ENCODE measurements around the gene LSM6.

The LSM6 gene

DNA sequence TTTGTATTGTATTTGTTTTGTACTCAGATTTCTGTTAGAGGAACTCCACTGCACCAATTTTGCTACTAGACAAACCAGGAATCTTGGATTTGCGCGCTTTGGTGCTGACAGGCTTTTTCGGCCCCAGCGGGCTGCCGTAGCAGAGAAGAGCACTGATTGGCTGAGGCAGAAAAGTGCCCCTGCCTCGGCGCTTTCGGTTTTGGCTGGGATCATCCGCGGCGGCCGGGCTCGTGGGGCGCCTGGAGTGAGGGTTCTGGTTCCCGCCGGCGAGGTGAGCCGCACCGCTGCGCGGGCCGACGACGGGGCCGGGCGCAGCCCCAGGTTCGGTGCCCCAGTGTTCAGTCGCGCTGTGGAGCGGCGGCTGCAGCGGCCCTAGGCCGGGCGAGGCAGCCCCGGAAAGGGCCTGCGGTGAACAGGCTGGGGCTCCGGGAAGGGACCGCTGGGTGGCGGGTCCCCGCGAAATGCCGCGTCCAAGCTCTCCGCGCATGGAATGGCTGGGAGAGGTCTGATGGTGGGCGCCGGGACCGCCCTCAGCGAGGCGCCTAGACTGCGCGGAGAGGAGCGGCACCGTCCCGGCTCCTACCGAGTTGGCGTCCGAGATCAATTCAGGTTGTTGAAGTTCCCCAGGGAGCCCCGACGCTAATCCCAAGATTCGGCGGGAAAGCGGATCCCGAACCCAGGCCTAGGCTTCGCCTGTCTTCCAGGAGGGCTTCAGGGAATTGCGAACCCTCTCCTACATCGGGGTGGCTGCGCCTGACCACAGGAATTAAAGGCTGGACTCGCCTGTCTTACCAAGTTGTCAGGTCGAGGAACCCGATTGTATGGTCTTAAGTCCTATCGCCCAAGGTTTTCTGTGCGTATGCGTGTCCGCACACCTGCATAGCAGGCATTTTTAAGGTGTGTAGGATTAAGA, at the start of gene LSM6:
Gene LSM6 (plus strand): TSS at position 178 of the 913 bp plus-strand sequence. CDS start 7,204 bp downstream, outside the sequence.
- DNase-seq: peak; percentile 91

DNA sequence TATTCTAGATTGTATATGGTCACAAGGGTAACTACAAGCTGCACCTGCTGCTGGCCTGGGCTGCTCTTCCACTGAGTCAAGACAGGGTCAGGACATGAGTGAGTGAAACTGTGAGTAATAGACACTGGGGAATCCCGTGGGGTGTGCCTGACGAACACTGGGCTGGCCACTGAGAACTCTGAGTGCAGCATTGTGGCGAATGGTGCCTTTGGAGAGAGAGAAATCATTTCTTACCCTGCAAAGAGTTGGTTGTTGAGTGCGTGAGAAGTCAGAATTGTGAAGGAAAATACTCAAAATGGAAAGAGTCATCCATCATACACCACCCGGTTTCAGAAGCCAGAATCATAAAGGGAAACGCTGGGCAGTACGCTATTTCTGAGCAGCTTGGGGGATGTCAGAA, 43.1 kb upstream of the LSM6 start:
- DNase-seq: no peak

- no peak for DNase-seq
Observed at GRCh38 chr4:146134761-146135445, 40.6 kb upstream of the LSM6 start.

- no peak for DNase-seq
Observed at GRCh38 chr4:146135941-146136340, 39.6 kb upstream of the LSM6 start.

DNA sequence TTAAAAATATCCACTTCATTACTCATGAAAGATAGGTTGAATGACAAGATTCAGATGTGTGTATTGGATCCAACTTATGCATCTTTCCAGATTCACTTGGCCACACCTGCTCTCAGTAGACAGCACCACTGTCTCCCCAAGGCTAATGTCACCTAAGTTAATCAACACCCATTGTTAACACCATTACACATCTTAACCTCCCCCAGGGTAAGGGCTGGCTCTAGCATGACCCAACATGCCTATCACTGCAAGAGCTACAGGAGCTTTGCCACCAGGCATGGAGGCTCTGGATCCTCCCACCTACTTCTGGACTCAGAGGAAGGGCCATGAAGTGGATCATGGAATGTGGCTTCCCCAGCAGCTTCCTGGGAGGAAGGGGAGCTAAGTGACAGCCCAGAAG, 32.8 kb upstream of the LSM6 start:
- DNase-seq: no peak

DNA sequence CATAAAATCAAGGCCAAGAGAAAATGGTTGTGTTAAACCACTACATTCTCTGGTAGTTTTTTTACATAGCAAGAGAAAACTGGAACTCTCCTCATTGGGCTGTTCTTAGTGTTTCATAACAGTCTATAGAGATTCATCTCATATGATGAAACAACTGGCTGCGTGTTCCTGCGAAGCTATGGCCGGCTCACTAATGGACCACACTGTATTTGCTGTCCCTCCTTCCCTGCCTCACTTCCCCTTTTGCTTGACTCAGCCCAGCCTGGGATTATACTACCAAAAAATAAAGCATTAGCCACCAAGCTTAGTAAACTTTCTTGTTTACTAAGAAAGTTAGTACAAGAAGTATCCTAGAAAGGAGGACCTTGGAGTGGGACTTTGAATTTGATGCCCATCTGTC, 31.6 kb upstream of the LSM6 start:
- DNase-seq: no peak

DNA sequence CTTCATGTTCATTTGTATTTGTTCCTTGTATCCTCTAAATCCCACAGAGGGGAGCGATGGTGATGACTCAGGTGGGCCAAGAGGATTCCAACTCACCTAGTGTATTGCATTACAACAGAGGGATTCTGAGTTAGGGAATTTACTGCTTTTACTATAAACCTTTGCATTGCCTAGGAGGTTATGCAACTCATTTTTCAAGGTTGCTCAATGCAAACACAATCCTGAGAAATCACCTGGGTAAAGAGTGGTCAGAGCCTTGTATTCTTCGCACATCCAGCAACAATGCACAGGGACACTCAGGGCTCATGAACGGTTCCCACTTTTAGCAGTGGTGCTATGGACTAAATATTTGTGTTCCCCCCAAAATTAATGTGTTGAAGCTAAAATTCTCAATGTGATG, 28.6 kb upstream of the LSM6 start:
- no peak for DNase-seq

DNA sequence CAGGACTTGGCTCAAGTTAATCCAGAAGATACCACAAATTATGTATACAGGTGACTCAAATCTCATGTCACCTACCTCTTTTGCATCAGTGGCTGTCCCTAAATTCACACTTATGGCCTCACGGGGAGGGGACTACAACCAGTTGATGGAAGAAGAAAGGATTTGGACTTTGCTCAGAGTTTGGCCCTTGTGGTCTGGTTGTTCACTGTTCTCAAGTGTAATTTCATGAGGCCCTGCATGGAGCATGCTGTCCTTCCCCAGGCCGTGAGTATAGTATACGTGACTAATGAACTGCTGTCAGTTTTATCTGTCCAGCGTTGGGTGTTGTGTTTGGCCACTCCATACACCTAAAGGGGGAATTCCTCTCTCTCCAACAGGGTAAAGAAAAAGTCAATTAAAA, 27.5 kb upstream of the LSM6 start:
- no peak for DNase-seq

DNA sequence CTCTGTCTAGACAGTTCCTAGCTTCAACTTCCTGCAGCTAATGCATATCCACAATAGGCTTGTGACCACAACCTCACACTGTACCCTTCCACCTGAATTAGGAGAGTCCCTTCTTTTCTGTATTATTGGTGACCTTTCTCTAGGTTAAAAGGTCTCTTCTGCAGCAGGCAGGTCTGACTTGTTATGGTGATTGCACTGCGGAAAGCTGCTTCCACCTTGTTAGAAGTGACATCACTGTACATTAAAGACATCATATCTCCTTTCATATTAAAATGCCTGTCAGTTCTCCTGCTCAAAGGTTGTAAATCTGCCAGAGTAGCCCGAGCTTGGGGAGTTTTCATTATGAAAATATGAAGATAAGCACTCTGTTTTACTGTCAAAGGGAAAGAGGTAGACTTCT, 21.5 kb upstream of the LSM6 start:
- DNase-seq: no peak

GRCh38 chr4:146155152-146155724, 20.3 kb upstream of the LSM6 start:
- DNase-seq: no peak

DNA sequence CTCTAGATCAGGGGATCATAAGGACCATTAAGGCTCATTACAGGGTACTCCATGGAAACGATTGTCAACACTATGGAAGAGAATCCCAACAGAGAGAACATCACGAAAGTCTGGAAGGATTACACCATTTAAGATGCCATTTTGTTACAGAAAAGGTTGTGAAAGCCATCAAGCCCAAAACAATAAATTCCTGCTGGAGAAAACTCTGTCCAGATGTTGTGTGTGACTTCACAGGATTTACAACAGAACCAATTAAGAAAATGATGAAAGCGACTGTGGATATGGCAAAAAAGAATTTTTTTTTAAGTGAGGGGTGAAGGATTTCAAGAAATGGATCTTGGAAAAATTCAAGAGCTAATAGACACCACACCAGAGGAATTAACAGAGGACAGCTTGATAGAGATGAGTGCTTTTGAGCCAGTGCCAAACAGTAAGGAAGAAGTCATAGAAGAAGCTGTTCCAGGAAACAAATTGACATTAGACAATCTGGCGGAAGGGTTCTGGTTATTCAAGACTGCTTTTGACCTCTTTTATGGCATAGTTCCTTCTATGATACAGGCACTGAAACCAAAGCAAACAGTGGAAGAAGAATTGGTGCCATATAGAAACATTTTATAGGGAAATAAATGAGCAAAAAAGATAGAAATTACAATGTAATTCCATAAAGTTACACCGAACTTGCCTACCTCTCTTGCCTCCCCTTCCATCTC, 17.3 kb upstream of the LSM6 start:
- DNase-seq: no peak

- no peak for DNase-seq
Observed at GRCh38 chr4:146159384-146160058, 16.0 kb upstream of the LSM6 start.

DNA sequence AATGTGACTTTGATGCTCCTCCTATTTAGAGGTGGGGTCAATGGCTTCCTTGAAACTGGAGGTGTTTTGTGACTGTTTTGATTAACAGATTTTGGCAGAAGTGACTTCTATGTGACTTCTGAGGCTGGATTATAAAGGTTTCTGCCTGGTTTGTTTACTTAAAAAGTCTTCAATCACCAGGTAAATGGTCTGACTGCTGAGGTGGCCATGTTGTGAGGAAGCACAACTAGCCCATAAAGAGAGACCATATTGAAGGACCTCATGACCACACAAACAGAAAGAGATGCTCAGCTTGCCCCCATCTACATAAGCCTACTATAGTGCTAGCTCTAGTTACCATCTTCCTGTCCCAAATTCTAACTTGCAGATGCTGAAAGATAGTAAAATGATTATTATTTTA, 14.3 kb upstream of the LSM6 start:
- DNase-seq: no peak

DNA sequence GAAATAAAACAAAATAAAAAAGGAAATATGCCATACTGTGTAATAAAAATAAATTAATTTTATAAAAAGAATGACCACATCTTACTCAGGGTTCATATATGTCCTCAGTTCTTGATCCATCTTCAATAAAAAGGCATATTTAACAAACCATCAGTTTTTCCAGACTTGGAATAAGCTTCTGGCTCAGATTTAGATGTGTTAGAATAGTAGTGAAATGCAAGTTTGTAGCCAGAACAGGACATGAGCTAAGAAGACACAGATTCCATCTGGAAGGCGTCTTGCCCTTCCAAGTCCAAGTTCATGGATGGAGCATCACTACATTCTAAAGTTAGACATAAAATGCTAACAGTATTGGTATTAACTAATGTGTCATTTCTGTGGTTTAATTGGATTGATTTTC, 10.3 kb upstream of the LSM6 start:
- DNase-seq: no peak

GRCh38 chr4:146165840-146166239, 9.7 kb upstream of the LSM6 start:
- DNase-seq: no peak

DNA sequence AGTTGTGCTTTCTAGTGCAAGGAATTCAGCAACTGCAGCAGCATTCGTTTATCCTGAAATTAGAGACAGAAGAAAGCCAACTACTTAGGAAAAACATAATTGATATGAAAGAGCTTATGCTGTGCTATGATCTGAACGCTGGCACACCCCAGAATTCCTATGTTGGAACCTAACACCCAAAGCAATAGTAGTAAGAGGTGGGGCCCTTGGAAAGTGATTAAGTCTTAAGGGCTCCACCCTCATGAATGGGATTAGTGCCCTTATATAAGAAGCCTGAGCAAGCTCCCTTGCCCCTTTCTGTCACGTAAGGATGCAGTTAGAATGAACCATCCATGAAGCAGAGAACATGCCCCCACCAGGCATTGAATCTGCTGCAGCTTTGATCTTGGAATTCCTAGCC, 5.4 kb upstream of the LSM6 start:
- DNase-seq: no peak

DNA sequence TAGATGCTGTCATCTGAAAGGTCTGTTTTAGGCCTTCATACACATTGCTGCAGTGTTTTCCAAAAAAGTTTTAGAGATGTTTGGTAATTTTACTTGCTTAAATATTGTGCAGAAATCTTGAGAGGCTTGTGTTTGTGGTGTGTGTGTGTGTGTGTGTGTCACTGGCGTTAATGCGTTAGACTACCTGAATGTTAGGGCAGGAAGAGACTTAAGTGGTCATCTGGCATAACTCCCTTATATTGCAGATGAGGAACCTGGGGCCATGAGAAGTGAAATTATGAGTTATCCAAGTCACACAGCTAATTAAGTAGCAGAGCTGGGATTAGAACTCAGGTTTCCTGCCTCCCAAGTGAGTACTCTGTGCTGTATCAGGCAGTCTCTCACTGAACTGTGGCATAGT, 1.4 kb downstream of the LSM6 start:
- DNase-seq: no peak

- no peak for DNase-seq
Observed at GRCh38 chr4:146178126-146178525, 2.6 kb downstream of the LSM6 start.

GRCh38 chr4:146179784-146180370, 4.4 kb downstream of the LSM6 start:
- DNase-seq: no peak

DNA sequence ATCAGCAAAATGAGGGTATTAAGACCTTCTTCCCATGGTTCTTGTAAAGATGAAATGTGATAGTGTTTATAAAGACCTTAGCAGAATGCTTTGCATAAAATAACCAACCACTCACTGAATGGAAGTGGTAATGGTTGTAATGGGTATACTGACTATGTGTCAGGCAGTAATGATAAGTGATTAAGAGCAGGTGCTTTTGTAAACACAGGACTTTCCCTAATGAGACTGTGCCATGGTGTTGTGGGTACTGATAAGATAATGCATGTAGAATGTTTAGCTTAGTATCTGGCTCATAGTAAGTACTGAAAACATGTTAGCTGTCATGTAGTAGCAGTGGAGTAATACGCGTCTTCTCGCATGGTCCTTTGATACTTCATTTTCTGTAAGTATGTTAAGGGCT, 6.9 kb downstream of the LSM6 start:
- DNase-seq: peak; percentile 49

GRCh38 chr4:146183209-146183608, 7.7 kb downstream of the LSM6 start:
- no peak for DNase-seq

DNA sequence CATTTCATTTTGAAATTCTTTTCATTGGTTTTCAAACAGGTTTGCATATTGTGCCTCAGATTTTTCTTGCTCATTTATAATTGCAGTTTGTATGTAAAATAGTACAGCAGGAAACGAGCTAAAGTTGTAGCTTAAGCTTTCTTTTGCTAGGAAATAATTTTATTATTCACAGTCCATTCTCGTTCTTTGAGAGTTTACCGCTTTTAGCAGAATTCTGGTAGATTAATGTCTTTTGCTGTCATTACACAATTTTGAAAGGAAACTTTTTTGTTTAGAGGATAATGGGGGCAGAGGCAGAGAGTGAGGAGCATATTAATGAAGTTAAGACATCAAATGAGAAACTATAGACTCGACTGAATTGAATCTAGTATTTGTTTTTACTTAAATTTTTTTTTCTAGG, 10.5 kb downstream of the LSM6 start:
- no peak for DNase-seq

All from hematopoietic multipotent progenitor cell treated with erythropoietin and hydrocortisone succinate and interleukin-3 and kit ligand, for 6 days (in vitro differentiated cells).